Lower lobe of right lung (tissue), 2 donors: ENCODE data around the gene PRDM11. TPM values are rescaled to one million over a fixed set of nuclear protein-coding genes. Genes with fewer than 3 reads are reported as not detected.
"Not testable (repeated sequence)": the region's sequence is repeated elsewhere in the genome, so short reads cannot be mapped to it uniquely, and the experiment has no call there.

Experiments
- ATAC-seq, 2 donors: fragments of 200-7000 bp; cut with Tn5 transposase; one replicate each; pipeline ENCODE4 v1.9.1; 2020 to 2022; ENCODE audit warnings: mild to moderate bottlenecking in 2 of 2, moderate library complexity in 2 of 2
- DNase-seq: peaks from one replicate; pipeline ENCODE4 v3.0.0-alpha.2; 2020
- H3K27ac ChIP-seq: fragments of 200-600 bp; one replicate; pipeline ENCODE4 v1.8.0; 2022
- H3K27me3 ChIP-seq: fragments of 200-600 bp; one replicate; pipeline ENCODE4 v1.8.0; 2022; ENCODE audit warnings: low read depth
- H3K36me3 ChIP-seq: fragments of 200-600 bp; one replicate; pipeline ENCODE4 v1.8.0; 2022; ENCODE audit warnings: mild to moderate bottlenecking
- H3K4me1 ChIP-seq: fragments of 200-600 bp; one replicate; pipeline ENCODE4 v1.8.0; 2022
- H3K4me3 ChIP-seq: fragments of 200-600 bp; one replicate; pipeline ENCODE4 v1.8.0; 2022; ENCODE audit warnings: mild to moderate bottlenecking
- H3K9me3 ChIP-seq: fragments of 200-600 bp; one replicate; pipeline ENCODE4 v1.8.0; 2022
- CTCF ChIP-seq: fragments of 200-600 bp; IDR thresholded peaks from one replicate; pipeline ENCODE4 v1.8.0; 2022; ENCODE audit warnings: antibody characterized with exemption, mild to moderate bottlenecking
- intact Hi-C: fragments of 100-400 bp; cut with DNase I; formaldehyde crosslinking; loops from one replicate; pipeline ENCODE4 v1.11.0; 2022
- total RNA-seq: library from RNA; stranded (reverse); fragmentation: NEBNext Ultra II Directional; extraction: Animal tissue kit (Norgen Biotek cat#: 25700); gene quantifications from one replicate; pipeline ENCODE4 v1.2.1, GENCODE V29; 2021
- donor health status: DM: no; HTN: yes; CAD: no; lungs with severe emphysema.

PRDM11 gene
- total RNA-seq, 1 donor from 2014 or later: 15.1 TPM

GRCh38 chr11:45113807-45114206, 32.6 kb upstream of the PRDM11 start:
- H3K27me3 ChIP-seq: peaks cover 6% of the 10 kb centered on the region
- H3K36me3 ChIP-seq: no peaks in the 10 kb centered on the region
- H3K4me1 ChIP-seq: no peaks in the 10 kb centered on the region
- intact Hi-C loops: loop anchor here (5.0 kb wide), 1 partner anchor 178 kb away; no protein-coding TSS in a partner anchor
- H3K9me3 ChIP-seq: no peaks in the 10 kb centered on the region
- no peak for TF ChIP-seq CTCF
- DNase-seq (no peak), ATAC-seq (no peak)
- H3K27ac ChIP-seq: no peak overlapping the region
- H3K4me3 ChIP-seq: no peak overlapping the region

GRCh38 chr11:45127836-45128235, 18.6 kb upstream of the PRDM11 start:
- H3K4me1 ChIP-seq, H3K27ac ChIP-seq, intact Hi-C loops, H3K36me3 ChIP-seq, H3K4me3 ChIP-seq, ATAC-seq, H3K27me3 ChIP-seq, DNase-seq, H3K9me3 ChIP-seq: not testable (repeated sequence)

GRCh38 chr11:45133878-45134277, 12.6 kb upstream of the PRDM11 start:
- intact Hi-C loops: no loop called here
- no peaks in the 10 kb centered on the region for H3K27me3 ChIP-seq
- H3K4me1 ChIP-seq: no peaks in the 10 kb centered on the region
- no peak for ATAC-seq
- H3K27ac ChIP-seq: no peak overlapping the region
- DNase-seq: no peak
- H3K4me3 ChIP-seq: no peak overlapping the region
- no peaks in the 10 kb centered on the region for H3K9me3 ChIP-seq
- TF ChIP-seq CTCF: no peak
- H3K36me3 ChIP-seq: no peaks in the 10 kb centered on the region

GRCh38 chr11:45141171-45141570, 5.3 kb upstream of the PRDM11 start:
- DNase-seq: no peak
- no peaks in the 10 kb centered on the region for H3K27me3 ChIP-seq
- ATAC-seq: no peak
- no peak overlapping the region for H3K27ac ChIP-seq
- no peaks in the 10 kb centered on the region for H3K36me3 ChIP-seq
- intact Hi-C loops: no loop called here
- H3K4me3 ChIP-seq: no peak overlapping the region
- no peak for TF ChIP-seq CTCF
- no peaks in the 10 kb centered on the region for H3K9me3 ChIP-seq
- H3K4me1 ChIP-seq: peaks cover 11% of the 10 kb centered on the region

- DNase-seq: no peak
- Histone ChIP-seq H3K4me3 (no peak overlapping the region), H3K27me3 (no peaks in the 10 kb centered on the region), H3K27ac (no peak overlapping the region), H3K36me3 (no peaks in the 10 kb centered on the region), H3K4me1 (peaks cover 11% of the 10 kb centered on the region), H3K9me3 (no peaks in the 10 kb centered on the region)
- intact Hi-C loops: no loop called here
- ATAC-seq: no peak
- no peak for TF ChIP-seq CTCF
These were observed 4.8 kb upstream of the PRDM11 start for GRCh38 chr11:45141631-45142030.

GRCh38 chr11:45142241-45143055, 4.0 kb upstream of the PRDM11 start:
- Histone ChIP-seq H3K4me3 (no peak overlapping the region), H3K36me3 (no peaks in the 10 kb centered on the region), H3K9me3 (no peaks in the 10 kb centered on the region), H3K4me1 (peaks cover 11% of the 10 kb centered on the region), H3K27me3 (no peaks in the 10 kb centered on the region), H3K27ac (no peak overlapping the region)
- DNase-seq (no peak), ATAC-seq (no peak)
- no peak for TF ChIP-seq CTCF
- intact Hi-C loops: no loop called here
